Sciatic nerve (tissue), 2 donors: ENCODE data around the gene BRI3BP. TPM values are rescaled to one million over a fixed set of nuclear protein-coding genes. Genes with fewer than 3 reads are reported as not detected.
"Not testable (repeated sequence)": the region's sequence is repeated elsewhere in the genome, so short reads cannot be mapped to it uniquely, and the experiment has no call there.

ENCODE experiments used
- ATAC-seq: fragments of 200-7000 bp; cut with Tn5 transposase; one replicate; pipeline ENCODE4 v1.9.1; 2020; ENCODE audit warnings: mild to moderate bottlenecking, moderate library complexity
- DNase-seq: peaks from one replicate; pipeline ENCODE4 v3.0.0-alpha.2; 2020; ENCODE audit warnings: low spot score
- intact Hi-C: fragments of 100-400 bp; cut with DNase I; formaldehyde crosslinking; loops from one replicate; pipeline ENCODE4 v1.14.2; 2022
- total RNA-seq: library from RNA; stranded (reverse); fragmentation: NEBNext Ultra II Directional; extraction: Animal tissue kit (Norgen Biotek cat#: 25700); gene quantifications from one replicate; pipeline ENCODE4 v1.2.1, GENCODE V29; 2021
- donor health status: DM: no; HTN: no; CAD: no.
- donor health status: DM: no; HTN: no; CAD: no.

Gene BRI3BP
- total RNA-seq, 1 donor from 2014 or later: 4.0 TPM

DNA sequence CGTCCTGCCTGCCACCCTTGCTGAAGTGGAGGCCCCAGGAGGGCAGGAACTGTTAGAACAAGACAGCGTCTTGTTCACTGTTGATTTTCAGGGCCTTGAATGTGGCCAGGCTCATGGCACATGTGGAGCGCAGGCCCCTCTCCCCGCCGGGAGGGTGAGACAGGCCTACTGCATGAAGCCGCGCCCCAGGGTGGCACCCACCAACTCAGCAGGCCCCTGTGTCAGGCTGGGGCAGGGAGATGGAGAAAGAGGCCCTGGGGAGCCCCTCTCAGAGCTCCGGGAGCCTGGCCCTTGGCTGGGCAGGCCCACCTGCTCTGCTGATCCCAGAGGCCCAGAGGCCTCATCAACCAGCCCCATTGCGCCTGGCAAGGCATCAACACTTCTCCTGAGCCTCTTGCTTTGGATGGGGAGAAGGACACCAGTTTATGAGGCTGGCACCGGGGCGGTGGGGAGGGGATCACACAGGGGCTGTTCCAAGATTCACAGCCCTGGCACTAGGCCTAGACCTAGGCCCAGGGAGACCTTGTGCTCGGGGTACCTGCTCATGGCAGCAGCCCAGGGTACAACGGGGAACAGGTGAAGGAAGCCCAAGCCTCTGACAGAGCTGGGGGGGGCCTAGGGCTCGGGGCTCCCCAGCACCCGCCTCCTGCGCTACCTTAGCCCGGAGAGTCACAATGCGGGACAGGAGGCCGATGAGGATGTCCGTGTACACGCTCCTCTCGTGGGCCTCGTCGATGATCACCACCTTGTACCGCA lies 22.6 kb upstream of the BRI3BP start:
- ATAC-seq (no peak), DNase-seq (no peak)
- intact Hi-C loops: no loop called here

GRCh38 chr12:124971603-124972002 lies 21.8 kb upstream of the BRI3BP start:
- ATAC-seq: no peak
- no peak for DNase-seq
- intact Hi-C loops: no loop called here

GRCh38 chr12:124972211-124972610 lies 21.2 kb upstream of the BRI3BP start:
- intact Hi-C loops: no loop called here
- DNase-seq (no peak), ATAC-seq (no peak)

DNA sequence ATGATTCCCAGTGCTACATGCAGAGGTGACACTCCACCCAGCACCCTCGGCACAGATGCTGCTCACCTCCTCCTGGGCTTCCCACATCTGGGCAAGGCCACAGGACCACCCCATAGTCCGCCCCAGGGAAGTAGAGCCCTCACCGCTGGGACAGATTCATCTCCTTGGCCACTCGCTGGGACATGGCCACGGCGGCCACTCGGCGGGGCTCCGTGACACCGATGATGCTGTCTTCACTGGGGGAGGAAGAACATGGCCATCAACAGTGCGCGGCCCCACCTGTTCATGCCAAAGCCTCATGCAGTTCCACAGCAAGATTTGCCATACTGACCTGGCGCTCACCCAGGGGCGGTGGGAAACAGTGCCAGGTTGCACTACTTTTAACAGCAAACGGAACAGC lies 18.2 kb upstream of the BRI3BP start:
- DNase-seq: no peak
- no peak for ATAC-seq
- intact Hi-C loops: no loop called here

- ATAC-seq (no peak), DNase-seq (no peak)
- intact Hi-C loops: no loop called here
These were observed 16.4 kb upstream of the BRI3BP start for GRCh38 chr12:124976999-124977398.

DNA sequence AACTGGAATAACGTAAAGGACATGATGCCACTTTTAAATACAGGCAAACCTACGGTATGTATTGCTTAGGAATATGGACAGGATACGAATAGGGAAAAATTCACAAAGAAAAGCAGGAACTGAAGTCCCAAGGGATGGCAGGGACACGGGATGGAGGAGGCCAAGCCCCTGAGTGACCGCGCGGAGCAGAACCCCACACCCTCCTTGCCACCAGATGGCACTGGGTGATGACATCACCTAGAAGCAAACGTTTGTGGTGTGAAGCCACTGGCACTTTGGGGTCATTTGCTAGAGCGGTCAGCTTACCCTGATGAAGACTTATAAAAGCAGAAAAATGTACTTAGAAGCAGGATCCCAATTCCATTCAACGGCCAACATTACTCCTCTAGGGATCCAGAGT lies 13.9 kb upstream of the BRI3BP start:
- ATAC-seq (no peak), DNase-seq (no peak)
- intact Hi-C loops: no loop called here

DNA sequence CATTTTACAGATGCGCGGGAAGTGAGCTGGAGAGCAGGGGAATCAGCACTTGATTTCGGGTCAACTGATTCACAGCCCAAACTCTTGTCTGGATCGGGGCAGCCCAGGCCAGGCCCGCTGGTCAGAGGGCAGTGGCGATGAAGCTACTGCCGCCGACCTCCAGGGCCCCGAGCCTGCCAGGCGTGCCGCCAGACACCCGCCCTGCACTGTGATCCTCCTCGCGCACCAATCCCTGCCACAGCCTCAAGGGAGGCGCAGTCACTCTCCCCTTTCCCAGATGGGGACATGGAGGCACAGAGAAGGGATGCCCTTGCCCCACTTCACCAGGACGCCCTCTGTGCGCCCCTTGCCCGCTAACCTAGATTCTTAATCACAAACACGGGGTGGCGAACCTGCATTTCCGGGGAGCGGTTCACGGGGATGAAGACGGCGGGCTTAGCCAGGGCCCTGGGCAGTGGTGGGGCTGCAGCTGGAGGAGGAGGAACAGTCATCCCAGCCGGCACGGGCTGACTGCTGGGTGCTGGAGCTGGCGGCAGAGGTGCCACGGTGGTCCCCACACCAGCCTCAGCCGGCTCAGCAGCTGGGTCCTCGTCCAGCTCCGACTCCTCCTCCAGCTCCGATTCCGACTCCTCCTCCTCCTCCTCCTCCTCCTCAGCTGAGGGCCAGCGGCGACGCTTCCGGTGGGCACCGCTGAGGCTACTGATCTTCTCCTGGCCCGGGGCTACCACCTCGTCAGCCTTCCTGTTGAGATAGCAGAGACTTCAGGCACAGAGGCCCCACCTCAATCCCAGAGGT lies 13.2 kb upstream of the BRI3BP start:
- peak; percentile 31 for ATAC-seq
- no peak for DNase-seq
- intact Hi-C loops: no loop called here

GRCh38 chr12:124986876-124987275 lies 6.6 kb upstream of the BRI3BP start:
- intact Hi-C loops, DNase-seq, ATAC-seq: not testable (repeated sequence)

- intact Hi-C loops: no loop called here
- peak; percentile 27 for ATAC-seq
- DNase-seq: peak; percentile 70
These were observed 395 bp upstream of the BRI3BP start for GRCh38 chr12:124992874-124993625.

GRCh38 chr12:124994437-124994975 lies 1.1 kb downstream of the BRI3BP start:
- ATAC-seq (peak; percentile 40), DNase-seq (no peak)
- intact Hi-C loops: no loop called here

DNA sequence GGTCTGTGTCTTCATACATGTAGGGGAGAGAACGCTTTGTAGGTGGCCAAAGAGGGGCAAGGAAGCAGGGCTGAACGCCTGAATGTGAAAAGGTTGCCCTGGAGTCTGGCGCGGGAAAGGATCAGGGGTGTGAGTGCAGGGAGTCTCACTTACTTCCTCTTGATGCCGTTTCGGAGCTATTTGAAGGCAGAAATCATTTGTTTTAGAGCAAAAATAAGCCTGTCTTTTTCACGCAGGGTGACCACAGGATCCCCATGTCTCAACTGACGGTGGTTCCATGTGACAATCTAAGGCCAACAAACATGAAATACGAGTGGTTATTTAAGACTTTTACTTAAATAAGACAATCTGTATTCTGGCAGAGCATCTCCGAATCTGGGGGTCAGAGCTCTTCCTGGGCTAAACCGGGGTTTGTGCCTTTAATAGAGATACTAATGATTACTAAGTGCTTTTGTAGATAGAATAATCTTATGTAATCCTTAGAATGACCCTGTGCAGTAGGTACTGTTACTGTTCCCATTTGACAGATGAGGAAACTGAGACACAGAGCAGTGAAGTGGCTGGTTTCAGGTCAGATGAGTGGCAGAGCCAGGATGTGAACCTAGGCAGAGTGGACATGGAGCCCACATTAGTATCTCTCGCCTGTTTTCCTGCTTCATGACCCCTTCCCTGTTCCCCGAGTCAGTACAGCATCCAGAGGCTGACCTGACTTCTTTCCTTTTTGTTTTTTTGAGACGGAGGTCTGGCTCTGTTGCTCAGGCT lies 1.9 kb downstream of the BRI3BP start:
- DNase-seq (no peak), ATAC-seq (no peak)
- intact Hi-C loops: no loop called here

GRCh38 chr12:124998705-124999104 lies 5.3 kb downstream of the BRI3BP start:
- ATAC-seq (no peak), DNase-seq (no peak)
- intact Hi-C loops: no loop called here

GRCh38 chr12:125001636-125002035 lies 8.2 kb downstream of the BRI3BP start:
- intact Hi-C loops: no loop called here
- DNase-seq: no peak
- ATAC-seq: no peak

GRCh38 chr12:125003021-125003420 lies 9.6 kb downstream of the BRI3BP start:
- ATAC-seq: no peak
- DNase-seq: no peak
- intact Hi-C loops: no loop called here

GRCh38 chr12:125004621-125005020 lies 11.2 kb downstream of the BRI3BP start:
- intact Hi-C loops: no loop called here

DNA sequence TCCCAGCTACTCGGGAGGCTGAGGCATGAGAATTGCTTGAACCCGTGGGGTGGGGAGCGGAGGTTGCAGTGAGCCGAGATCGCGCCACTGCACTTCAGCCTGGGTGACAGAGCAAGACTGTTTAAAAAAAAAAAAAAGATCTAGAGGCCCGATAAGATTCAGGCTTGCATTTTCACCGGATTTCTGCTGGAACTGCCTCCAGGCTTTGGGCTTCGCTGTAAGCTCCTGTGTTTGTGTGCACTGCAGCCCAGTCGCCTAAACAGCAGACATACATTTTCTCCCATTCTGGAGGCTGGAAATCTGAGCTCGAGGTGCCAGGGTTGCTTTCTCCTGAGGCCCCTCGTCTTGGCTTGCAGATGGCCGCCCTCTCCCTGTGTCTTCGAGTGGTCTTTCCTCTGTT lies 12.2 kb downstream of the BRI3BP start:
- intact Hi-C loops: no loop called here
- ATAC-seq: no peak
- DNase-seq: no peak

More at GRCh38 chr12:125004621-125005020, 11.2 kb downstream of the BRI3BP start:
- no peak for DNase-seq
- ATAC-seq: no peak

DNA sequence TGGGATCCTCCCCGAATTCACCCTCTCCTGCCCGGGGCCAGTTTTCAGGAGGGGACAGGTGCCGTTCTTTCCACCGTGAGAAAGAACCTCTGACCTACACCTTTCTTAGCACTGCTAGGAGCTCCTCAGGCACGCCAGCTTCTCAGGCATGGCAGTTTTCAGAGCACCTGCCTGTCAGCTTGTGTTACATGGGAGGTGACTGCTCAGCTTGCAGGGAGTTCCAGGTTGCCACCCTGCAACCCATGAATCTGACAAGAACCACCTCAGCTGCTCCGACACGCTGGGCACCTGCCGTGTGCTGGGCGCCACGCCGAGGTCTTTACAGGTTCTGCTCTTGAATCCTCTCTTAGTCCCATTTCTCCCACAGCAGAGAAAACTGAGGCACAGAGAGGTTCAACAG lies 12.9 kb downstream of the BRI3BP start:
- DNase-seq: no peak

DNA sequence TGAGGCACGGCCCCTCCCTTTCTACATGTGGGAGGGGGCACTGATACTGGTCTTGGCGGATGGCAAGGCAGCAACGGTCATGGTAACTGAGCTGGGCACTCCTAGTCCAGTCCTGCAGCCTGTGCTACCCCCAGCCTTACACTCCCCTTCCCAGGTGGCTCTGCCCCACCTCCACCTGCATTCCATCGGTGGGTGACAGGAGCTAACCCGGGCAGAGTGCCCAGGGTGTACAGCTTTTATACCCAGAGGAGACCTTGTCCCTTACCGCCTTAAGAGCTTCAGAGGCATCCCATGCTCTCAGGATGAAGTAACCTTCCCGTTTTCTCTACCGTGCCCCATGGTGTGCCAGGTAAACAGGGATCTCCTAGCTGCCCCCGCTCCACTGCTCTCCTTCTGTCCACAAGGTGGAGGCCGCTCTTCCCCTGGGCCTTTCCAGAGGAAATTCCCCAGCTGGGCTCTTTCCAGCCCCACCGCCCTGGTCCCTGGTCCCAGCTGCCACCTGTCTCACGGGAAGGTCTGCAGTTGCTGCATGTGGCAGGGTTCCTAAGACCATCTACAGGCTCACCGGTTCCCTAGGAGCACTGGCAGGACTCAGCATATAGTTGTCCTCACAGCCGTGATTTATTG lies 20.5 kb downstream of the BRI3BP start:
- no peak for ATAC-seq
- intact Hi-C loops: no loop called here
- no peak for DNase-seq

More for the DNA sequence above, 12.9 kb downstream of the BRI3BP start:
- no peak for ATAC-seq
- intact Hi-C loops: no loop called here
